K562 (cell line): ENCODE results near the gene RAB40B. TPM values are rescaled to one million over a fixed set of nuclear protein-coding genes. Genes with fewer than 3 reads are reported as not detected.
A peak's percentile ranks its signal among the peaks of the same experiment; 100 is the strongest.

ENCODE experiments used
- CREB1 ChIP-seq, 2 experiments: sonication (generic) in 1 of 2; formaldehyde crosslinking in 1 of 2; IDR thresholded peaks; 2 replicates each; pipeline versions ENCODE4 v1.6.1 to v1.8.0; 2012 to 2022; ENCODE audit warnings: inconsistent platforms in 1 of 2, mild to moderate bottlenecking in 1 of 2, missing genetic modification reagents in 1 of 2, moderate library complexity in 1 of 2
- EP300 ChIP-seq: IDR thresholded peaks from 2 replicates; pipeline ENCODE4 v1.6.1; 2012; ENCODE audit warnings: low read length, improper control_type of control experiment
- GABPB2 ChIP-seq: fragments of 250-450 bp; sonication (Bioruptor Pico); conservative IDR thresholded peaks from 2 replicates; pipeline ENCODE4 v1.5.1; 2021; ENCODE audit warnings: mild to moderate bottlenecking
- MED1 ChIP-seq: sonication (generic); formaldehyde crosslinking; IDR thresholded peaks from 2 replicates; pipeline ENCODE4 v1.8.1; 2023; ENCODE audit warnings: missing genetic modification reagents, borderline replicate concordance
- RB1 ChIP-seq: fragments of 450-650 bp; IDR thresholded peaks from 2 replicates; pipeline ENCODE4 v1.6.1; 2017; ENCODE audit warnings: low read depth, mild to moderate bottlenecking
- TRIM24 ChIP-seq, 2 experiments: fragments of 450-650 bp; IDR thresholded peaks; 2 replicates each; pipeline ENCODE4 v1.6.1; 2016
- TSC22D4 ChIP-seq: fragments of 450-650 bp; IDR thresholded peaks from 2 replicates; pipeline ENCODE4 v1.6.1; 2016; ENCODE audit warnings: missing genetic modification characterization, missing biosample characterization, control low read depth
- ZNF24 ChIP-seq: fragments of 450-650 bp; IDR thresholded peaks from 2 replicates; pipeline ENCODE4 v1.6.1; 2016
- polyA plus RNA-seq, 8 experiments: library from polyadenylated mRNA; depleted of rRNA in 4 of 8; stranded (reverse) in 5 of 8; unstranded in 3 of 8; fragments of >200 nt; fragmentation: Nextera tagmentation in 2 of 8; fragmentation: Illumina TruSeq in 1 of 8; extraction: Ambion mirVana in 2 of 8; extraction: Trizol in 1 of 8; gene quantifications; 2 replicates each; pipeline versions ENCODE4 v1.2.1 to v1.2.3, GENCODE V29; 2011 to 2014; ENCODE audit warnings: inconsistent platforms in 1 of 8, missing spikeins in 1 of 8
- total RNA-seq, 7 experiments: library from RNA; depleted of rRNA in 6 of 7; stranded (reverse); fragments of >200 nt in 6 of 7; fragmentation: Illumina TruSeq in 2 of 7; extraction: Trizol in 2 of 7; gene quantifications; 2 replicates each; pipeline versions ENCODE4 v1.2.1 to v1.2.3, GENCODE V29; 2011 to 2021; ENCODE audit warnings: low replicate concordance in 1 of 7
- TF ChIP-seq, protein P1 (sequence below): IDR thresholded peaks from 3 replicates; pipeline ENCODE4 v1.6.1; 2011; ENCODE audit warnings: borderline replicate concordance, mild to moderate bottlenecking; ENCODE audit not compliant: insufficient read length, insufficient read depth
- TF ChIP-seq, protein P2 (sequence below): fragments of 450-650 bp; IDR thresholded peaks from 2 replicates; pipeline ENCODE4 v1.6.1; 2016; ENCODE audit warnings: borderline replicate concordance
- TF ChIP-seq, protein P3 (sequence below), 2 experiments: fragments of 450-650 bp; IDR thresholded peaks; 2 replicates each; pipeline ENCODE4 v1.6.1; 2016; ENCODE audit warnings: mild to moderate bottlenecking in 2 of 2, borderline replicate concordance in 1 of 2, low read depth in 1 of 2, moderate library complexity in 1 of 2
- TF ChIP-seq, protein P4 (sequence below), 2 experiments: fragments of 450-650 bp in 1 of 2; sonication (generic) in 1 of 2; formaldehyde crosslinking; conservative IDR thresholded peaks; 2 replicates each; pipeline versions ENCODE4 v1.4.0 to v1.8.1; 2020 to 2022; ENCODE audit warnings: mild to moderate bottlenecking in 1 of 2, missing genetic modification reagents in 1 of 2

The RAB40B gene
- total and polyA plus RNA-seq, 9 of the 15 experiments (the other 6 are each of a cell fraction or from before 2014, with no cell fraction given), result 0.13 to 4.6 (median 1.4) TPM

DNA sequence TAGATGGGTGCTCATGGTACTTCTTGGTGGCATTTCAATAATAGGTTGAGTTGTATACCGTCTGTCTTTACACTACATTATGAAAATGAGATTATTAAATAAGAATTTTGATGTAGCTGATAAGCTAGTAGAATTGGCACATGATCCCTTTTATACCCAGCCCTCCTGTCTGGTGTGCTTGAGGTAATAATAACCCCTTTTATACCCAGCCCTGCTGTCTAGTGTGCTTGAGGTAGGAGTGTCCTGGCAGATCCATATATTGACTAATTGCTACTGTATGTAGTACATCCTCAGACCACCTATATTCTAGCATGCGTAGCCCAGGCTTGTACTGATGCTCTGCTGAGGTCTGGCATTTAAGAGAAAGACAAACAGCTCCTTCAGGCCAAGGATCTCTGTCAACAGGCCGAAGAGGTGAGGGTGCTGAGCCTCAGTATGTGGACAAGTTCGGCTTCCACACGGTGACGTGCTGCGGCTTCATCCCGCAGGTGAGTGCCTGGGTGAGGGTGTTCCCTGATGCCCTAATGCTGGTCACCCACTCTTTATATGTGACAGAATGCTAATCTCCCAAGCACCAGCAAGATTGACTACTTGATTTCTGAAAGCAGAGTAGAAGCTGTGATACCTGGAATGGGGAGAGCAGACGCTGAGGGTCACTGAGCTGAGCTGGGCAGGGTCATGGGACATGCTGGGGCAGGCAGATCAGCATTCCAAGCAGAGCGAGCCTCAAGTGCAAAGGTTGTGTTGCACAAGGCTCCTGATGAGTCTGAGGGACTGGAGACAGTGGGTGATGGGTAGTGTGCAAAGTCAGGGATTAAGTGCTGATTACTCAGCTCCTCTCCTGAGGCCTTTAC lies 42.6 kb upstream of the RAB40B start (continued):
- TF ChIP-seq, protein P1, sequence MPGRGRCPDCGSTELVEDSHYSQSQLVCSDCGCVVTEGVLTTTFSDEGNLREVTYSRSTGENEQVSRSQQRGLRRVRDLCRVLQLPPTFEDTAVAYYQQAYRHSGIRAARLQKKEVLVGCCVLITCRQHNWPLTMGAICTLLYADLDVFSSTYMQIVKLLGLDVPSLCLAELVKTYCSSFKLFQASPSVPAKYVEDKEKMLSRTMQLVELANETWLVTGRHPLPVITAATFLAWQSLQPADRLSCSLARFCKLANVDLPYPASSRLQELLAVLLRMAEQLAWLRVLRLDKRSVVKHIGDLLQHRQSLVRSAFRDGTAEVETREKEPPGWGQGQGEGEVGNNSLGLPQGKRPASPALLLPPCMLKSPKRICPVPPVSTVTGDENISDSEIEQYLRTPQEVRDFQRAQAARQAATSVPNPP, result no peak
- no peak for TF ChIP-seq RB1
- no peak for TF ChIP-seq ZNF24
- TF ChIP-seq, protein P2, sequence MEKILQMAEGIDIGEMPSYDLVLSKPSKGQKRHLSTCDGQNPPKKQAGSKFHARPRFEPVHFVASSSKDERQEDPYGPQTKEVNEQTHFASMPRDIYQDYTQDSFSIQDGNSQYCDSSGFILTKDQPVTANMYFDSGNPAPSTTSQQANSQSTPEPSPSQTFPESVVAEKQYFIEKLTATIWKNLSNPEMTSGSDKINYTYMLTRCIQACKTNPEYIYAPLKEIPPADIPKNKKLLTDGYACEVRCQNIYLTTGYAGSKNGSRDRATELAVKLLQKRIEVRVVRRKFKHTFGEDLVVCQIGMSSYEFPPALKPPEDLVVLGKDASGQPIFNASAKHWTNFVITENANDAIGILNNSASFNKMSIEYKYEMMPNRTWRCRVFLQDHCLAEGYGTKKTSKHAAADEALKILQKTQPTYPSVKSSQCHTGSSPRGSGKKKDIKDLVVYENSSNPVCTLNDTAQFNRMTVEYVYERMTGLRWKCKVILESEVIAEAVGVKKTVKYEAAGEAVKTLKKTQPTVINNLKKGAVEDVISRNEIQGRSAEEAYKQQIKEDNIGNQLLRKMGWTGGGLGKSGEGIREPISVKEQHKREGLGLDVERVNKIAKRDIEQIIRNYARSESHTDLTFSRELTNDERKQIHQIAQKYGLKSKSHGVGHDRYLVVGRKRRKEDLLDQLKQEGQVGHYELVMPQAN, result no peak
- TF ChIP-seq GABPB2 (CRISPR knock-in tag), result no peak
- TF ChIP-seq MED1 (CRISPR knock-in tag), result no peak
- TF ChIP-seq EP300, result no peak
- TF ChIP-seq TSC22D4 (tag), result no peak
- TF ChIP-seq CREB1 (IDR thresholded peaks at IDR 0.05), result no peak
- no peak for TF ChIP-seq CREB1 (CRISPR knock-in tag; IDR thresholded peaks at IDR 0.05)
- TF ChIP-seq TRIM24 (IDR thresholded peaks at IDR 0.05), result peak; percentile 77 to 93
- TF ChIP-seq, protein P3, sequence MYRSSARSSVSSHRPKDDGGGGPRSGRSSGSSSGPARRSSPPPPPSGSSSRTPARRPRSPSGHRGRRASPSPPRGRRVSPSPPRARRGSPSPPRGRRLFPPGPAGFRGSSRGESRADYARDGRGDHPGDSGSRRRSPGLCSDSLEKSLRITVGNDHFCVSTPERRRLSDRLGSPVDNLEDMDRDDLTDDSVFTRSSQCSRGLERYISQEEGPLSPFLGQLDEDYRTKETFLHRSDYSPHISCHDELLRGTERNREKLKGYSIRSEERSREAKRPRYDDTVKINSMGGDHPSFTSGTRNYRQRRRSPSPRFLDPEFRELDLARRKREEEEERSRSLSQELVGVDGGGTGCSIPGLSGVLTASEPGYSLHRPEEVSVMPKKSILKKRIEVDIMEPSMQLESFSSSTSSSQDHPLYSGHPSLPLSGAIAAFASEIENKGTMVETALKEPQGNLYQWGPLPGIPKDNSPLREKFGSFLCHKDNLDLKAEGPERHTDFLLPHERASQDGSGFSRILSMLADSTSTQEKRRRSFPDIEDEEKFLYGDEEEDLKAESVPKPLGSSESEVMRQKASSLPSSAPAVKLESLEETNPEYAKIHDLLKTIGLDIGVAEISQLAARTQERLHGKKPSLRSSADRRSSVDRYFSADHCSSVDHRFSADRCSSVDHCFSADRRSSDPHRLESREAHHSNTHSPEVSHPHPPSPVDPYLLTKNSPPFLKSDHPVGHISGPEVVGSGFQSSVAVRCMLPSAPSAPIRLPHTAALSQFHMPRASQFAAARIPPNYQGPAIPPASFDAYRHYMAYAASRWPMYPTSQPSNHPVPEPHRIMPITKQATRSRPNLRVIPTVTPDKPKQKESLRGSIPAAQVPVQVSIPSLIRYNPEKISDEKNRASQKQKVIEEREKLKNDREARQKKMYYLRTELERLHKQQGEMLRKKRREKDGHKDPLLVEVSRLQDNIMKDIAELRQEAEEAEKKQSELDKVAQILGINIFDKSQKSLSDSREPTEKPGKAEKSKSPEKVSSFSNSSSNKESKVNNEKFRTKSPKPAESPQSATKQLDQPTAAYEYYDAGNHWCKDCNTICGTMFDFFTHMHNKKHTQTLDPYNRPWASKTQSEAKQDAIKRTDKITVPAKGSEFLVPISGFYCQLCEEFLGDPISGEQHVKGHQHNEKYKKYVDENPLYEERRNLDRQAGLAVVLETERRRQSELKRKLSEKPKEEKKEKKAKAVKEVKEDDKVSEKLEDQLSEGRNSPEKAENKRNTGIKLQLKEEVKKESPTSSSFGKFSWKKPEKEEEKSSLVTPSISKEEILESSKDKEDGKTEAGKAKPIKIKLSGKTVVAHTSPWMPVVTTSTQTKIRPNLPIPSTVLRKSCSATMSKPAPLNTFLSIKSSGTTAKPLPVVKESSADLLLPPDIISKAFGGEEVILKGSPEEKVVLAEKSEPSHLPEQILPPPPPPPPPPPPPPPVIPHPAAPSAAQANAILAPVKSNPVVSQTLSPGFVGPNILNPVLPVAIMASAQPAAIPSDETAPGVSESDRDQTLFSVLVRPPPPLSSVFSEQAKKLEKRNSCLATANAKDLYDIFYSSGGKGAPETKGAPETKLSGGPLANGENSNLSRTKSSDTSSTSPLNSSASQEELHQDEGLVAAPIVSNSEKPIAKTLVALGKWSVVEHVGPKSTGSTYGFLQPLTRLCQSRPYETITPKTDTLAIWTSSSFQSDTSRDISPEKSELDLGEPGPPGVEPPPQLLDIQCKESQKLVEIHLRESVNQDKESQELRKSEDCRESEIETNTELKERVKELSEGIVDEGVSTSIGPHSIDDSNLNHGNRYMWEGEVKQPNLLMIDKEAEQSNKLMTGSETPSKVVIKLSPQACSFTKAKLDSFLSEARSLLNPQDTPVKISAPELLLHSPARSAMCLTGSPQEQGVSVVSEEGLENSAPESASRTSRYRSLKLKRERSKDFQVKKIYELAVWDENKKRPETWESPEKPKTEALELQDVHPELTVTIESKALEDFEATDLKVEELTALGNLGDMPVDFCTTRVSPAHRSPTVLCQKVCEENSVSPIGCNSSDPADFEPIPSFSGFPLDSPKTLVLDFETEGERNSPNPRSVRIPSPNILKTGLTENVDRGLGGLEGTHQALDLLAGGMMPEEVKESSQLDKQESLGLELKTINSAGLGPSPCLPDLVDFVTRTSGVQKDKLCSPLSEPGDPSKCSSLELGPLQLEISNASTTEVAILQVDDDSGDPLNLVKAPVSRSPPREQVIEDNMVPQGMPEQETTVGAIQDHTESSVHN (IDR thresholded peaks at IDR 0.05; ENCODE audit: borderline replicate concordance in 1 of 2, low read depth in 1 of 2), result no peak
- TF ChIP-seq, protein P4, sequence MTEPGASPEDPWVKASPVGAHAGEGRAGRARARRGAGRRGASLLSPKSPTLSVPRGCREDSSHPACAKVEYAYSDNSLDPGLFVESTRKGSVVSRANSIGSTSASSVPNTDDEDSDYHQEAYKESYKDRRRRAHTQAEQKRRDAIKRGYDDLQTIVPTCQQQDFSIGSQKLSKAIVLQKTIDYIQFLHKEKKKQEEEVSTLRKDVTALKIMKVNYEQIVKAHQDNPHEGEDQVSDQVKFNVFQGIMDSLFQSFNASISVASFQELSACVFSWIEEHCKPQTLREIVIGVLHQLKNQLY (CRISPR knock-in tag; conservative IDR thresholded peaks at IDR 0.05), result no peak
